ENCODE data around the gene AKNA. TPM values are rescaled to one million over a fixed set of nuclear protein-coding genes. Genes with fewer than 3 reads are reported as not detected.
A peak's percentile ranks its signal among the peaks of the same experiment; 100 is the strongest.

Gene AKNA
- total RNA-seq, 2 experiments from 2014 or later, result 107 to 118 TPM

DNA sequence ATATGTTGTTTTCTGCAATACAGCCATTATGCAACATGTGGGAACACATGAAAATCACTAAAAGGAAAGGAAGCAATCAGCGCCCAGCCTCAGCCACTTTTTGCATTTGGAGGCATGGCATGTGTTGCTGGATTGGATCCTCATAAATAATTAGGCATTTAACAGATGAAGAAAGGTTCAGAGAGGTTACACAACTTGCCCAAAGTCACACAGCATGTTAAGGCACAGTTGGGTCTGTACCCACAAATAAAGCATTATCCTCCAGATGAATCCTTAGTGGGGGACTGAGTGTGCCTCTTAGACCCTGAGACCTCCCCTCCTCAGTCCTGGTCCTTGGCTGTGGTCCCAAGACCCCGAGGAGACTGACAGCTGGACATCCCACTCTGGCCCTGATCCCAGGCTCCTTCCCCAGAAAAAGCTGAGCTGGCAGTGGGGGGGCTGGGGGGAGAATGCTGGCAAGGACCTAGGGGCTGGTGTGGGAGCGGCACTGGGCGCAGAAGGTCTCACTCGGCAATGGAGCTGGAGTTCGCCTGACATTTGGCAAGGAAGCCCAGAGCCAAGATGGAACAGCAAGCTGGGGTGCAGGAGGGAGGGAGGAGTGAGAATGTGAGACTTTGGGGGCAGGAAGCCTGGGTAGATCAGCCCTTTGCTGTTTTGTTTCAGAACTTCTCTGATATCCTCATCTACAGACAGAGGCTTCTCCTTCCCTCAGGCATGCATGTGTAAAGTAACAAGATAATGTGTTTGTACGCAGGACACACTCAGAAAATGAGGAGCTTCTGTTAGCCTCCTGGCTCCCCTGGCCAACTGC lies 6.9 kb upstream of the AKNA start:
- no peaks in the 10 kb centered on the region for H3K9me3 Mint-ChIP-seq
- peaks cover 38% of the 10 kb centered on the region for H3K36me3 Mint-ChIP-seq (ENCODE audit: low read depth)
- no peak for DNase-seq
- H3K4me3 Mint-ChIP-seq, result peak overlapping the region; percentile 59
- H3K27ac Mint-ChIP-seq, result peak overlapping the region; percentile 82
- peaks cover 75% of the 10 kb centered on the region for H3K4me1 Mint-ChIP-seq (ENCODE audit: low read depth)
- intact Hi-C loops (cut with micrococcal nuclease), result loop anchor here (10.0 kb wide), 1 partner anchor 240 kb away; the partner anchor contains the start of gene COL27A1
- CTCF ChIA-PET, result interaction anchor here (0.9 to 3.3 kb wide), 7 partner anchors 7 to 55 kb away, joined by 3 to 25 read pairs (median 6); partner anchors contain the start of gene AKNA
- H3K27me3 Mint-ChIP-seq (ENCODE audit: low read depth), result no peaks in the 10 kb centered on the region

DNA sequence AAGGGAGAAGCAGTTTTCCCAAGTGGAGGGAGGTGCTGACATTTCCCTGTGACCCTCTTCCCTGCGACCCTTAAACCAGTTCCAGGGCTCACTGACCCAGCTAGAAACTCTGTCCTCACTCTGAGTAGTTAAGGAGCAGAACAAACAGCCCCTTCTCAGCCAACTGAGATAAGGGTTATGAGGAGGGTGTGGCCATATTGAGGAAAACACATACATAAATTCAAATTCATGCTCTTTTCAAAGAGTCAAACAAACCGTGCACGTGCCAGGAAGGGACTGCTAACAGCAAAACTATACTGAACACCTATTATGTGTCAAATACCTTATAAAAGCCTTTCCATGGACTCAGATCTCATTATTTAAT lies 4.9 kb upstream of the AKNA start:
- peaks cover 52% of the 10 kb centered on the region for H3K36me3 Mint-ChIP-seq (ENCODE audit: low read depth)
- intact Hi-C loops (cut with micrococcal nuclease), result loop anchor here (10.0 kb wide), 1 partner anchor 238 kb away; the partner anchor contains the start of gene COL27A1
- no peak overlapping the region for H3K4me3 Mint-ChIP-seq

GRCh38 chr9:114390952-114391351 lies 3.2 kb upstream of the AKNA start:
- intact Hi-C loops (cut with micrococcal nuclease), result loop anchor here (1.0 to 10.0 kb wide), 2 partner anchors 52 to 236 kb away; partner anchors contain the start of gene COL27A1
- no peak for DNase-seq
- CTCF ChIA-PET, result interaction anchor here (0.6 to 6.5 kb wide), 8 partner anchors 9 to 983 kb away, joined by 3 to 46 read pairs (median 3); no protein-coding TSS in a partner anchor
- peaks cover 70% of the 10 kb centered on the region for H3K4me1 Mint-ChIP-seq (ENCODE audit: low read depth)
- H3K36me3 Mint-ChIP-seq (ENCODE audit: low read depth), result peaks cover 57% of the 10 kb centered on the region
- H3K27ac Mint-ChIP-seq, result peak overlapping the region; percentile 100
- H3K4me3 Mint-ChIP-seq, result peak overlapping the region; percentile 13
- H3K27me3 Mint-ChIP-seq (ENCODE audit: low read depth), result no peaks in the 10 kb centered on the region
- H3K9me3 Mint-ChIP-seq, result no peaks in the 10 kb centered on the region

More for the DNA sequence above, 4.9 kb upstream of the AKNA start:
- Mint-ChIP-seq H3K9me3 (no peaks in the 10 kb centered on the region), H3K27me3 (ENCODE audit: low read depth) (no peaks in the 10 kb centered on the region), H3K4me1 (ENCODE audit: low read depth) (peaks cover 85% of the 10 kb centered on the region), H3K27ac (peak overlapping the region; percentile 32)
- CTCF ChIA-PET, result interaction anchor here (0.6 to 1.5 kb wide), 4 partner anchors 21 to 1781 kb away, joined by 3 to 4 read pairs (median 4); no protein-coding TSS in a partner anchor
- no peak for DNase-seq

- intact Hi-C loops (cut with micrococcal nuclease), result loop anchor here (1.0 to 10.0 kb wide), 7 partner anchors 50 to 1115 kb away; partner anchors contain the start of genes CDC26, COL27A1 and PRPF4
- peak overlapping the region; percentile 97 for H3K4me3 Mint-ChIP-seq
- CTCF ChIA-PET, result interaction anchor here (0.9 to 6.5 kb wide), 8 partner anchors 10 to 264 kb away, joined by 3 to 46 read pairs (median 4); no protein-coding TSS in a partner anchor
- peak; percentile 45 for DNase-seq
- H3K27ac Mint-ChIP-seq, result peak overlapping the region; percentile 100
- no peaks in the 10 kb centered on the region for H3K9me3 Mint-ChIP-seq
- peaks cover 65% of the 10 kb centered on the region for H3K4me1 Mint-ChIP-seq (ENCODE audit: low read depth)
- peaks cover 51% of the 10 kb centered on the region for H3K36me3 Mint-ChIP-seq (ENCODE audit: low read depth)
- H3K27me3 Mint-ChIP-seq (ENCODE audit: low read depth), result no peaks in the 10 kb centered on the region
Observed at GRCh38 chr9:114389612-114390368, 2.0 kb upstream of the AKNA start.

- no peaks in the 10 kb centered on the region for H3K27me3 Mint-ChIP-seq (ENCODE audit: low read depth)
- H3K4me3 Mint-ChIP-seq, result peak overlapping the region; percentile 97
- CTCF ChIA-PET, result interaction anchor here (0.9 to 6.5 kb wide), 9 partner anchors 15 to 265 kb away, joined by 3 to 46 read pairs (median 5); no protein-coding TSS in a partner anchor
- peaks cover 64% of the 10 kb centered on the region for H3K4me1 Mint-ChIP-seq (ENCODE audit: low read depth)
- H3K36me3 Mint-ChIP-seq (ENCODE audit: low read depth), result peaks cover 52% of the 10 kb centered on the region
- no peak for DNase-seq
- intact Hi-C loops (cut with micrococcal nuclease), result loop anchor here (5.0 to 10.0 kb wide), 5 partner anchors 508 to 1114 kb away; partner anchors contain the start of genes CDC26 and PRPF4
- H3K27ac Mint-ChIP-seq, result peak overlapping the region; percentile 100
- H3K9me3 Mint-ChIP-seq, result no peaks in the 10 kb centered on the region
Observed at GRCh38 chr9:114388764-114389375, 1.1 kb upstream of the AKNA start.

DNA sequence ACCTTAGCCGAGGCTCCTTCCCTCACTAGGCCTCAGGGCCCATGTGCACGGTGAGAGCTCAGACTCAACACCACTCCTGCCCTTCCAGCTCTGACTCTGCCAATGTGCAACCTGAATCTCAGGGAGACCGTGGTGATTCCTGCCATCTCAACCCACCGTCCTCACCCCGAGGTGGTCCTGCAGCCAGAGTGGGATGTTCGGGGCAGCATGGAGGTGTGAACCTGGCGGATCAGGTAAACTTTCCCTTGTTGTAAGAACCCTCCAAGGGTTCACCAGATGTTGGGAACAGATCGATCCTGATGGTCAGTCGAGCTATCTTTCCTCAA lies 538 bp upstream of the AKNA start:
- Mint-ChIP-seq H3K27ac (peak overlapping the region; percentile 100), H3K4me1 (ENCODE audit: low read depth) (peaks cover 64% of the 10 kb centered on the region), H3K4me3 (peak overlapping the region; percentile 97), H3K36me3 (ENCODE audit: low read depth) (peaks cover 53% of the 10 kb centered on the region), H3K9me3 (no peaks in the 10 kb centered on the region), H3K27me3 (ENCODE audit: low read depth) (no peaks in the 10 kb centered on the region)
- CTCF ChIA-PET, result interaction anchor here (0.9 to 6.5 kb wide), 8 partner anchors 10 to 265 kb away, joined by 3 to 46 read pairs (median 4); no protein-coding TSS in a partner anchor
- intact Hi-C loops (cut with micrococcal nuclease), result loop anchor here (5.0 to 10.0 kb wide), 5 partner anchors 509 to 1114 kb away; partner anchors contain the start of genes CDC26 and PRPF4
- DNase-seq, result no peak

- intact Hi-C loops (cut with micrococcal nuclease), result loop anchor here (5.0 to 10.0 kb wide), 5 partner anchors 510 to 1112 kb away; partner anchors contain the start of genes CDC26 and PRPF4
- H3K4me3 Mint-ChIP-seq, result peak overlapping the region; percentile 97
- H3K27ac Mint-ChIP-seq, result peak overlapping the region; percentile 100
- CTCF ChIA-PET, result interaction anchor here (0.7 to 6.5 kb wide), 9 partner anchors 8 to 48 kb away, joined by 3 to 46 read pairs (median 9); no protein-coding TSS in a partner anchor
- DNase-seq, result peak; percentile 44
- peaks cover 66% of the 10 kb centered on the region for H3K4me1 Mint-ChIP-seq (ENCODE audit: low read depth)
- no peaks in the 10 kb centered on the region for H3K9me3 Mint-ChIP-seq
- H3K27me3 Mint-ChIP-seq (ENCODE audit: low read depth), result no peaks in the 10 kb centered on the region
- peaks cover 51% of the 10 kb centered on the region for H3K36me3 Mint-ChIP-seq (ENCODE audit: low read depth)
Observed at GRCh38 chr9:114386886-114387679, 699 bp downstream of the AKNA start.

DNA sequence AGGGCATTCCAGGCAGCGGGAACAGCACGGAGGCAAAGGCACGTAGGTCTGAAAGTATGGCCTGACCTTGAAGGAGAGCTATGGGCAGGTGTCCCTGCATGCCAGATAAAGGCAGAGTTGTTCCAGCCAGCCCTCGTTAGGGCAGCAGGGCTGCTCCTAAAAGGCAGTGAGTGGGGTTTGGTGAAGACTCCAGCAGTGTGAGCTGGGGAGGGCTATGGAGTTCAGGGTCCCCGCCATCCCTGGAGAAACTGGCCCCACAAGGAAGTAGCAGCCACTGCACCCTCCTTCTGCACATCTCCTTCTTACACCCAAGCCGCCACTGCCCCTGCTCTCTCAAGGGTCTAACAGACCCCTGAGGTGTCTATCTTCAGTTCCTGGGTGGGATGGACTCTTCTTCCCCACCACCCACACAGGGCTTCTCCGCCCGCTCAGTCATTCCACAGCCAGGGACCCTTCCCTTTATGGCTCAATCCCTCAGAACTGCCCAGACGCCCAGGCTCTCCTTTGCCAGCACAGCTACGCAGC lies 1.4 kb downstream of the AKNA start:
- H3K27me3 Mint-ChIP-seq (ENCODE audit: low read depth), result no peaks in the 10 kb centered on the region
- H3K36me3 Mint-ChIP-seq (ENCODE audit: low read depth), result peaks cover 54% of the 10 kb centered on the region
- peaks cover 69% of the 10 kb centered on the region for H3K4me1 Mint-ChIP-seq (ENCODE audit: low read depth)
- DNase-seq, result no peak
- CTCF ChIA-PET, result interaction anchor here (0.7 to 6.5 kb wide), 12 partner anchors 9 to 206 kb away, joined by 3 to 46 read pairs (median 10); no protein-coding TSS in a partner anchor
- peak overlapping the region; percentile 97 for H3K4me3 Mint-ChIP-seq
- H3K27ac Mint-ChIP-seq, result peak overlapping the region; percentile 100
- no peaks in the 10 kb centered on the region for H3K9me3 Mint-ChIP-seq
- intact Hi-C loops (cut with micrococcal nuclease), result loop anchor here (5.0 to 10.0 kb wide), 5 partner anchors 511 to 1112 kb away; partner anchors contain the start of genes CDC26 and PRPF4

GRCh38 chr9:114385397-114386181 lies 2.2 kb downstream of the AKNA start:
- Mint-ChIP-seq H3K27ac (peak overlapping the region; percentile 100), H3K9me3 (no peaks in the 10 kb centered on the region), H3K27me3 (ENCODE audit: low read depth) (no peaks in the 10 kb centered on the region), H3K4me1 (ENCODE audit: low read depth) (peaks cover 67% of the 10 kb centered on the region), H3K4me3 (peak overlapping the region; percentile 97), H3K36me3 (ENCODE audit: low read depth) (peaks cover 57% of the 10 kb centered on the region)
- DNase-seq, result peak; percentile 97
- CTCF ChIA-PET, result interaction anchor here (0.6 to 6.5 kb wide), 15 partner anchors 11 to 305 kb away, joined by 3 to 46 read pairs (median 7); no protein-coding TSS in a partner anchor
- intact Hi-C loops (cut with micrococcal nuclease), result loop anchor here (1.0 to 10.0 kb wide), 11 partner anchors 12 to 1111 kb away; partner anchors contain the start of genes CDC26 and PRPF4
